ENCODE data around the gene ERN1. TPM values are rescaled to one million over a fixed set of nuclear protein-coding genes. Genes with fewer than 3 reads are reported as not detected.
A peak's percentile ranks its signal among the peaks of the same experiment; 100 is the strongest.

ERN1 gene
- total and polyA plus RNA-seq, 2 of the 13 experiments (the other 11 are each of a cell fraction or from before 2014, with no cell fraction given), result 6.0 to 12.7 TPM

- TF ChIP-seq CSRNP2 (CRISPR knock-in tag; conservative IDR thresholded peaks at IDR 0.05; ENCODE audit: low read depth) (no peak), ZNF709 (CRISPR knock-in tag; IDR thresholded peaks at IDR 0.05) (peak; percentile 68; the same call in 1 of the 2 replicates), KMT2A (CRISPR knock-in tag; IDR thresholded peaks at IDR 0.05) (peak; percentile 28; the same call in 1 of the 2 replicates), BRF2 (CRISPR knock-in tag; IDR thresholded peaks at IDR 0.05) (no peak), ZUFSP (CRISPR knock-in tag; IDR thresholded peaks at IDR 0.05; ENCODE audit: borderline replicate concordance) (no peak), ZNF619 (CRISPR knock-in tag; IDR thresholded peaks at IDR 0.05) (peak; percentile 41; the same call in 1 of the 2 replicates), SP140L (CRISPR knock-in tag; IDR thresholded peaks at IDR 0.05; ENCODE audit: borderline replicate concordance) (no peak; the same call in 1 of the 2 replicates), XBP1 (CRISPR knock-in tag; IDR thresholded peaks at IDR 0.05) (no peak), PTBP1 (IDR thresholded peaks at IDR 0.05; ENCODE audit: low read depth, low read length, poor library complexity, severe bottlenecking) (no peak), THAP7 (CRISPR knock-in tag; IDR thresholded peaks at IDR 0.05) (no peak), ZBTB33 (CRISPR knock-in tag; IDR thresholded peaks at IDR 0.05) (no peak), BRCA1 (CRISPR knock-in tag; IDR thresholded peaks at IDR 0.05) (no peak), TOE1 (CRISPR knock-in tag; IDR thresholded peaks at IDR 0.05) (peak; percentile 77; the same call in 1 of the 2 replicates), ZSCAN20 (CRISPR knock-in tag; IDR thresholded peaks at IDR 0.05; ENCODE audit: borderline replicate concordance) (no peak; the same call in 1 of the 2 replicates), HMG20B (CRISPR knock-in tag; conservative IDR thresholded peaks at IDR 0.05) (peak; percentile 28; the same call in 1 of the 2 replicates), ZNF850 (CRISPR knock-in tag; conservative IDR thresholded peaks at IDR 0.05) (no peak), ADNP (CRISPR knock-in tag; IDR thresholded peaks at IDR 0.05) (no peak), POLR2AphosphoS2 (IDR thresholded peaks at IDR 0.05; ENCODE audit: low read depth, low read length) (no peak), MXI1 (IDR thresholded peaks at IDR 0.05; ENCODE audit: borderline replicate concordance, low read depth, low read length) (no peak; the same call in 2 of the 3 replicates), AGO1 (IDR thresholded peaks at IDR 0.05; ENCODE audit: low read depth, low read length, poor library complexity, severe bottlenecking) (no peak), MZF1 (CRISPR knock-in tag; IDR thresholded peaks at IDR 0.05; ENCODE audit: borderline replicate concordance) (peak; percentile 41; the same call in 1 of the 2 replicates), ZFP62 (CRISPR knock-in tag; IDR thresholded peaks at IDR 0.05) (no peak)
These were observed 26.0 kb upstream of the ERN1 start (continued) for GRCh38 chr17:64155751-64156544.

All from HepG2 (cell line).